KBM-7 (cell line): ENCODE measurements around the gene LRPAP1.
A peak's percentile ranks its signal among the peaks of the same experiment; 100 is the strongest.
"Not testable (repeated sequence)": the region's sequence is repeated elsewhere in the genome, so short reads cannot be mapped to it uniquely, and the experiment has no call there.

Source experiments
- DNase-seq: peaks from one replicate; pipeline ENCODE4 v3.0.0-alpha.2; 2015
- in situ Hi-C: fragments of 300-500 bp; cut with MboI; formaldehyde crosslinking; loops from 2 replicates; pipeline ENCODE4 v1.14.3; 2020; ENCODE audit warnings: low sequenced_read_pairs, low pct_unique_long_range_greater_than_20kb, mixed read lengths

The LRPAP1 gene

GRCh38 chr4:3543415-3543814 is 11.2 kb upstream of the LRPAP1 start:
- DNase-seq, in situ Hi-C loops: not testable (repeated sequence)

DNA sequence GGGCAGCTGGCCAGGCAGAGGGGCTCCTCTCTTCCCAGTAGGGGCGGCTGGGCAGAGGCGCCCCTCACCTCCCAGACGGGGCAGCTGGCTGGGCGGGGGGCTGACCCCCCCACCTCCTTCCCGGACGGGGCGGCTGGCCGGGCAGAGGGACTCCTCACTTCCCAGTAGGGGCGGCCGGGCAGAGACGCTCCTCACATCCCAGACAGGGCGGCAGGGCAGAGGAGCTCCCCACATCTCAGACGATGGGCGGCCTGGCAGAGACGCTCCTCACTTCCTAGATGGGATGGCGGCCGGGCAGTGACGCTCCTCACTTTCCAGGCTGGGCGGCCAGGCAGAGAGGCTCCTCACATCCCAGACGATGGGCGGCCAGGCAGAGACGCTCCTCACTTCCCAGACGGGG is 6.7 kb upstream of the LRPAP1 start:
- in situ Hi-C loops, DNase-seq: not testable (repeated sequence)

DNA sequence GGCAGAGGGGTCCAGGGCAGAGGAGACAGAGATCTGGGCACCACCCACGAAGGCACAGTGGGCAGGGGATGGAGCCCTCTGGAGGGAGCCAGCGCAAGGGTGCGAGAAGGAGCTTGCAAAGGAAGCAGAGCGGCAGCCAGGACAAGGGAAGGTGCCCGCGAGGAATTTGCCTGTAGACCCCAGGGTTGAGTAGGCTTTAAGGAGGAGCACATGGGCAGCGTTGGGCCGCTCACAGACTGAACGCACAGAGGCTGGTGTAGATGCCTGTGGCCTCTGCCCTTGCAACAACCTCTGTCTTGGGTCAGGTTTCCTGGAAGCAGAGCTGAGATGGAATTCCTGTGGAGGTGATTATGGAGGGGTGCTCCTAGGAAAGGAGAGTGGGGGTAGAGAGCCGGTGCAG is 3.6 kb upstream of the LRPAP1 start:
- DNase-seq, in situ Hi-C loops: not testable (repeated sequence)

DNA sequence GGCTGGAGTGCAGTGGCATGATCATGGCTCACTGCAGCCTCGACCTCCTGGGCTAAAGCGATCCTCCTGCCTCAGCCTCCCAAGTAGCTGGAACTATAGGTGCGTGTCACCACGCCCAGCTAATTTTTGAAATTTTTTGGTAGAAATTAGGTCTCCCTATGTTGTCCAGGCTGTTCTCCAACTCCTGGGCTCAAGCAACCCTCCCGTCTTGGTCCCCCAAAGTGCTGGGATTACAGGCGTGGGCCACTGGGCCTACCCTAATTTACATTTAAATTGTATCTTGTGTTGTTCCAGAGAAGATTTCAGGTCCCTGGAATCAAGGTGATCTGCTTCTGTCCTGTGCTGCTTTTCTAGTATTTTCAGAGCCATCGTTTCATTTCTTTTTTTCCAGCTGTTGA is 1.2 kb upstream of the LRPAP1 start:
- in situ Hi-C loops: no loop called here
- no peak for DNase-seq

- in situ Hi-C loops: no loop called here
- no peak for DNase-seq
These were observed 665 bp upstream of the LRPAP1 start for GRCh38 chr4:3532751-3533422.

GRCh38 chr4:3531318-3531878 is 824 bp downstream of the LRPAP1 start:
- peak; percentile 26 for DNase-seq
- in situ Hi-C loops: no loop called here

- DNase-seq: no peak
- in situ Hi-C loops: no loop called here
These were observed 1.5 kb downstream of the LRPAP1 start for GRCh38 chr4:3530663-3531254.

- in situ Hi-C loops: no loop called here
These were observed 2.2 kb downstream of the LRPAP1 start for GRCh38 chr4:3530051-3530450.

GRCh38 chr4:3529363-3529762 is 2.9 kb downstream of the LRPAP1 start:
- in situ Hi-C loops: no loop called here

More at GRCh38 chr4:3530051-3530450, 2.2 kb downstream of the LRPAP1 start:
- no peak for DNase-seq

GRCh38 chr4:3527914-3528876 is 4.0 kb downstream of the LRPAP1 start:
- in situ Hi-C loops: no loop called here
- DNase-seq: no peak

More at GRCh38 chr4:3529363-3529762, 2.9 kb downstream of the LRPAP1 start:
- peak; percentile 58 for DNase-seq

GRCh38 chr4:3527101-3527913 is 4.9 kb downstream of the LRPAP1 start:
- in situ Hi-C loops: no loop called here
- DNase-seq: no peak

DNA sequence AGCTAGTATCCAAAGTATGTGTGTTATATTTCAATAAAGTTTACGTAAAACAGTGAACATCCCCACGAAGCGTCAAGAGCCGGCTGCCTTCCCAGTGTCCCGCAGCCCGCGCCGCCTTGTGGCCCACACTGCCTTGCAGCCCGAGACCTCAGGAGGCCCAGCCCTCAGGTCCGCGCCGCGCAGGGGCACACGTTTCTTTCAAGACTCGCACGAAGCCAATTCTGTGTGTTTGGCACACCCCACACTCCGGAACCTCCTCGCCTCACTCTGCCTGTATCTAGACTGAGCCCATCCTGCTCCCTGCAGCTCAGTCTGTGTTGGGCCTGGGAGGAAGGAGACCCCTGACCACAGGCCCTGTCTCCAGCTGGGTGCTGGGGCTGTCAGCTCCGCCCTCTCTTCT is 5.8 kb downstream of the LRPAP1 start:
- in situ Hi-C loops: no loop called here
- DNase-seq: no peak

DNA sequence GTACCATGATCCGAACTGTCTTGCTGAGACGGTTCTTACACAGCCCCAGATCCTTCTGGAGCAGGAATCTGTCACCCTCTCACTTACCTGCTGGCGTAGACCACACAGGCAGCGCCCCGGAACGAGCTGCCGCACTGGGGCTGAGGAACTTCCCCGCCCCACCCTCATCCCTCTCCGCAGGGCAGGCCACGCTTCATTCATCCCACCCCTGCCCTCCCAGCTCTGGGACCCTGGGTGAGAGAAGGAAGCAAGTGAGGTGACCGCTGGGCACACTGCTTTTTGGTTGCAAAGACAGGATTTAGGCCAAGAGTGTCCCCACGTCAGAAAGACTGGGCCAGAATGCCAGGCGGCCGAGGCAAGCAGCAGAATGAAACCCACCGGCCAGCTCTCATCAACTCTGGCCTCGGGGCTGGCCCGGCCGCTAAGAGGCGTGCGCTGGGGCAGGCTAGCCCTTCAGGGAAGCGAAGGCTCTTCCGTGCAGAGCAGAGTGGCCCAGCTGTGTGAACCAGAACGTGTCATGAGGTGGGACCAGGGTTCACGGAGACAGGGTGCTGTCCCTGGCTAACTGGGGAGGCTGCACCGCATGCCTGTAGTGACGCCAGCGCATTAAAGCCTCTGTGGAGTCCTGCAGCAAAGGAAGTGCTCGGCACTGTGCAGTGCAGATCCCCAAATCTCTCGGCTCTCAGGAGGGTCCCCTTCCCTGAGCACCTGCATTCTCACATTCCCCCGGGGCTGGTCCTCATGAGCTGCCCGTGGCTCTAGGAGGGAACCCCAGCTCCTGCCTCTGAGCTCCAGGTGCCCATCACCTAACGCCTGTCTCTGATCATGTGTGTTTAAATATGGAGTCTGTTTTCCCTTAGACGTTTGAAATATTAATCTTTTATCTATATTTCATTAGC is 6.4 kb downstream of the LRPAP1 start:
- DNase-seq: no peak
- in situ Hi-C loops: no loop called here

DNA sequence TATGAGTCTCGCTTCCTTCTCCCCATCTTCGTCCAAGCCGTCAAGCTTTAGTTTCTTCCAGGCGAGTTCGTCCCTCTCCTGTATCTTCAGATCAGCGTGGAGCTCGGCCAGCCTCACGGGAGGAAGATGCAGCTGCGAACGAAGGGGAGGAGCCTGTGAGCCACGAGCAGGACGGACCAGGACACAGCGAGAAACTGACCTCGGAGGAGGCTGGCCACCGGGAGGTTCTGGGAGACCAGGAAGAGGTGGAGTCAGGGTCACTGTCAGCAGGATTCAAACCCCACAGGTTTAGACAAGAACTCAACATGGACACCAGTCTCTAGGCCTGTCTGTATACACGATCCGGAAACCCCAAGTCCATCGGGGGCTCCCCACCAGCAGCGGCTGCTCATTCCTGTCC is 7.3 kb downstream of the LRPAP1 start:
- DNase-seq: no peak
- in situ Hi-C loops: no loop called here

DNA sequence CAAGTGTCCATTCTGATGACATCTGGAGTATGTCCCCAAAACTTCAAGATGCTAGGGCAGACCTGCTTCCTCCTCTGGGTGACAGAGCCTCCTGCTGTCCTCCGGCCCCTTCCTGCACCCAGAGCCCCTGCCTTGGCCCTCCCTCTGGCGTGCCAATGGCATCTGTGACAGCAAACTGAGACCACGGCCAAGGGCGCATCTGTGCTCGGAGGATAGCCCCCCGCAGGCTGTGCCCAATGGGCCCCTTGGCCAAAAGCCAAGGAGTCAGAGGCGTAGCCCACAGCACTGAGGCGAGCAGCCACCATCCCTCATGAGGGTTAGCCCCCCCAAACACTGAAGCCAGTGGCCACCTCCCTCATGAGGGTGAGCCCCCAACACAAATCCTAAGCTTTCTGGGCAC is 7.9 kb downstream of the LRPAP1 start:
- in situ Hi-C loops: no loop called here
- no peak for DNase-seq

DNA sequence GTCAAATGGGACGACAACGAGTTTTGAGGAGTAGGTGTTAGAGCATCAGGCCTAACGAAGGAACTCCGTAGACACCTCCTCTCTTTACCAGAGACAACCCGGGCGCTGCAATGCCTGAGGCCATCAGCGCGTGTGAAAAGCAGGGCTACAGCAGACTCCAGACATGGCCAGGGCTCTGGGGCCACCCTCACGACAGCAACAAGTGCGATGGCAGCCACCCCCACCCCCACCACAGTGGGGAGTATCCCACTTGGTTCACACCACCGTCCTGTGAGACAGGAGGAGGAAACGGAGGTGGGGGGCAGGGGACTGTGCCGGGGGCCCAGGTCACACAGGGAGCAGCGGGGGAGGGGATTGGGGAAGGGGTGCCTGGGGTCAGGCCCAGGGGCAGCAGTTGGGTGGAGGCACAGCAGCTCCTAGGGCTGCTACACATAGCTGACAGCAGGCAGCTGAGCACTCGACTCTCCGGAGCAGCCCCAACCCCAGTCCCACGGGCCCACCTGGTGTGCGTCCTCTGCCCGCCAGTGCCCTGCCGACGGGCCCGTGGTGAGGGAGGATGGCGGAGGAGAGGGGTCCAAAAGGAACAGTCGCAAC is 8.5 kb downstream of the LRPAP1 start:
- in situ Hi-C loops: no loop called here
- no peak for DNase-seq

DNA sequence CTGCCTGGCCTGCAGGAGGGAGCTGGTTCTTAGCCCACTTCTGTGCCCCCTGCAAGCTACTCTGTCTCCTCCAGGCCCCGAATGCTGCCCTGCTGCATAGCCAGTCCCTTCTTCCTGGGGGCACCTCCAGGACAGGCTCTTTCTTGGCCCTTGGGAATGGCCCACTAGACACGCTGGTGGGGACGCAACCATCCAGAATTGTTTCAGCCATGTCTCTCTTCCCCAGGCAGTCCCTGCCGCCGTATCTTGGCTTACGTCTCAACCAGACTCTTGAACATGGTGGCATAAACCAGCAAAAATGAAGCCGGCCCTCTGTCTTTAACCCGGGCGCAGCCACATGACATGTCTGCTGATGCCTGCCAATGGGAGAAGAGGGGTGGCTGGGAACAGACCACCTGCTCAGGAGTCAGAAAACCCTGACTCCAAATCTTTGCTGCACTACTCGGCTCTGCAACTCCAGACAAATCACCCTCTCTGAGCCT is 9.0 kb downstream of the LRPAP1 start:
- DNase-seq: no peak
- in situ Hi-C loops: no loop called here
